GM18951 (cell line): ENCODE measurements around the gene TDRD9.
"Not testable (repeated sequence)": the region's sequence is repeated elsewhere in the genome, so short reads cannot be mapped to it uniquely, and the experiment has no call there.

ENCODE experiments used
- POLR2A ChIP-seq: IDR thresholded peaks from 4 replicates; pipeline ENCODE4 v1.6.1; 2011; ENCODE audit warnings: mild to moderate bottlenecking; ENCODE audit not compliant: insufficient read length, insufficient read depth; ENCODE audit errors: extremely low read depth
- in situ Hi-C: fragments of 300-500 bp; cut with MboI; formaldehyde crosslinking; loops from one replicate; pipeline ENCODE4 v1.12.0; 2022; ENCODE audit warnings: low sequenced_read_pairs, mixed read lengths, inconsistent platforms; ENCODE audit not compliant: unreplicated experiment

TDRD9 gene

DNA sequence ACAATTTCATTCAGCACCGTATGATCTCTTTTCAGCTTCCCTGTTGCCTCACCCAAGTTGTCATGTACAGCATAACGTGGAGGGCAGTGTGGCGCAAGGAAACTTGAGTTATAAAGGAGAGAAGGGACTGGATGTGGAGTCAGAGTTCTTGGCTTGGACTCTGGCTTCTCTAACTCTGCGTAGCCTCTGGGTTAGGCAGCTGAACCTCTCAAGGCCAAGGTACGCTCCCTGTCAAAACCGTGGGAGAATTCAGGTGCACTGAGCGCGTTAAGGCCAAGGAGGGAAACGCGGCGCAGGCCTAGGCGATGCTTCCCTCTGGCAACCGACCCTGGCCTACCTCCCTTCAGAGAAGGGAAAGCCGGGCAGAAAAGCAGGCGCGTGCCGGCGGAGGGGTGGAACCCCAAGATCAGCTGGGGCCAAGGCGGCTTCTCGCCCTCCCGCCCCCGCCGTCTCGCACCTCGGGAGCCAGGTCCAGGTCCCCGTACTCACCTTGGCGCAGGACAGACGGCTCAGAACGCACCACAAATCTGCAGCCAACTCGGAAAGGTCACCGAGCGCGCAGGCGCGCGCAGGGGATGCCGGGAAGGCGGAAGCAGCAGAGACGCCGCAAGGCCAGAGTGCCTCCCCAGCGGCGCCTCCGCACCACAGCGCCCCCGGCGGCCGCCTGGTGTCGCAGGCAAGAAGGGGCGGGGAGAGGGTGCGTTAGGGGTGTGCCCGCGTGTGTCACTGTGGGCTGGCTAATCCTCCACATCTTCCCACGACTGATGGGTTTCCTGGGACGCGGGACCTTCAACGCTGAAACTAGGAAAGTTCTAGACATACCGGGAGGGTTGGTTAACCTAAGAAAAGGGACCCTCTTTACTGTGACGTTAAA is 7.0 kb upstream of the TDRD9 start:
- in situ Hi-C loops = no loop called here

DNA sequence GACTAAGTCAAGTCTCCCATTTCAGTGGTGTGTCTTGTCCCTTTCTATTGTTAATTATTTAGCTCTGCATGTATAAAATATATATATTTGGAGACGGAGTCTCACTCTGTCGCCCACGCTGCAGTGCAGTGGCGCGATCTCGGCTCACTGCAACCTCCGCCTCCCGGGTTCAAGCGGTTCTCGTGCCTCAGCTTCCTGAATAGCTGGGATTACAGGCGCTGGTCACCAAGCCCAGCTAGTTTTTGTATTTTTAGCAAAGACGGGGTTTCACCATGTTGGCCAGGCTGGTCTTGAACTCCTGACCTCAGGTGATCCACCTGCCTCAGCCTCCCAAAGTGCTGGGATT is 6.4 kb upstream of the TDRD9 start:
- in situ Hi-C loops = not testable (repeated sequence)

More for the DNA sequence above, 7.0 kb upstream of the TDRD9 start:
- peak; percentile 95 for TF ChIP-seq POLR2A

DNA sequence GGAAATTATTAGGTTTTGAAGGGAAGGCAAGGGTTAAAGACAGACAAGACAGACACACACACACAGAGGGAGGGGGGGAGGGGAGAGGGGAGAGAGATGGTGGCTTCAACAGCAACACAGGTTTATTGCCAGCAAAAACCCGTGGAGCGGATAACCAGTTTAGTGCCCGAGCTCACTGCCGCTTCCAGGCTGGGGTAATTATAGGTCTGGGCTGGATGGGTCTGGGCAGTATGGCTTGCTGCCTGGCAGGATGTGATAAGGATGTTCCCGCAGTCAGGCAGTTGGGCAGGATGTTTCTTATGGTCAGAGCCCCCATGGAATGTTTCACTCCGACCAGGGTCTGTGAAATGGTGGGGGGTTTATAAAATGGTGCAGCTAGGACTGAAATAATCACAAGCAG is 4.4 kb upstream of the TDRD9 start:
- TF ChIP-seq POLR2A = no peak
- in situ Hi-C loops = no loop called here

DNA sequence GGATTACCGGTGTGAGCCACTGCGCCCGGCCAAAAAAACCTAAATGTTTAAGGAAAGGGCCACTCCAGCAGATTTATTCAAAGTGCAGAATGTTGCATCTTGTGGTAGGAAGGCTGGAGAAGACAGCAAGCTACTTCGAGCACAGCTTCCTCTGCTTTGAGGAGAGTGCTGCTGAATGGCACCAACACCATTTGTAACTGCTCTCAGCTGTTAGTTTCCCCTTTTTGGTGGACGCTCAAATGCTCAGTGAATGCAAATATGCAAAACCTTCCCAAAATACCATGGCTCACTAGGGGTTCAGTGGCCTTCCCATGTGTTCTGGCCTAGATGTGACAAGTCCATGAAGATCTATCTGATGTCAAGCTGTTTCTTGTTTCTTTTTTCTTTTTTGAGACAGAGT is 2.9 kb upstream of the TDRD9 start:
- in situ Hi-C loops = no loop called here
- no peak for TF ChIP-seq POLR2A

DNA sequence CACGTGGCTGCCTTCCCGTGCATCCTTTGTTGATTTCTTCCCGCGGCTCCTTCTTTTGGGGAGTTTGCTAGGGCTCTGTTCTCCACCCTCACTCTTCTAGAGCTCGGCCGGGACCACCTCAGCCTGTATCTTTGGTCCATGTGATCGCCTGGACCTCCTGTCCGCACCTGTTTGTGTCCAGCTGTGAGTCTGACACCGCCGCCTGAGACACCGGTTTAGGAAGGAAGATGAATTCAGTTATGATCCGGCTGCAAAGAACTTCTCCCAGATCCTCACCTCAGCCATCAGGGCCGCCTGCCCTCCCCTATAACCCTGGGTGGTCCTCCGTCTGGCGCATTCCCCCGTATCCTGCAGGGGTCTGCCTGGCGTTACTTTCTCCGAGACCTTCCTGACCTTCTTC is 690 bp upstream of the TDRD9 start:
- no peak for TF ChIP-seq POLR2A
- in situ Hi-C loops = no loop called here

DNA sequence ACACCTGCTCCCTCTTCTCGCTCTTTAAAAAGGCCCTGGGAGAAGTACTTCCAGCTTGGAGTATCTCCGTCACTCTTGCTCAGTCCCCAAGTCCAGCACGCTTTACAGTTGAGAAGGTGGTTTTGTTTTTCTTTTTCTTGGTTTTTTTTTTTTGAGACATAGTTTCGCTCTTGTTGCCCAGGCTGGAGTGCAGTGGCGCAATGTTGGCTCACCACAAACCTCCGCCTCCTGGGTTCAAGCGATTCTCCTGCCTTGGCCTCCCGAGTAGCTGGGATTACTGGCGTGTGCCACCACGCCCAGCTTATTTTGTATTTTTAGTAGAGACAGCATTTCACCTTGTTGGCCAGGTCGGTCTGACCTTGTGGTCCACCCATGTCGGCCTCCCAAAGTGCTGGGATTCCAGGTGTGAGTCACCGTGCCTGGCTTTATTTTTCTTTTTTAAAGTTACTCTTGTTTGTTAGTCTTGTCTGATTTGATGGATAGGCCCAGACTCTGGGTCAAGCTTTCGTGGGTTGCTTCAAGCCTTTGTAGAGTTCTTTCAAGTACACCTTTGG is 1.9 kb downstream of the TDRD9 start:
- in situ Hi-C loops = no loop called here
- TF ChIP-seq POLR2A = no peak

DNA sequence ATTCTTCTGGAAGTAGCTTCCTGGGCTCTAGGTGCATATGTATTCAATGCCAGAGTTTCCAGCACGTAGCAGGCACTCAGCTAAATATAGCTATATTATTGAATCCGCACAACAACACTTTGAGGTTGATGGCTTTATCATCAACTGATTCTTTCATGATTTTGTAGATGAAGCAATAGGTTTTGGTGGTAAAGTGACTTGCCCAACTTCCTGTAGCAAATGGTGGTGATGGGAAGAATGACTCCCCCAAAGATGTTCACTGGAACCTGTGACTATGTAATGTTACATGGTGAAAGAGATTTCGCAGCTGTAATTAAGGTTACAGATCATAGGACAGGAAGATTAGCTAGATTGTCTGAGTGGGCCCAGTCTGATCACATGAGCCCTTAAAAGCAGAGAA is 3.2 kb downstream of the TDRD9 start:
- in situ Hi-C loops = no loop called here
- no peak for TF ChIP-seq POLR2A

DNA sequence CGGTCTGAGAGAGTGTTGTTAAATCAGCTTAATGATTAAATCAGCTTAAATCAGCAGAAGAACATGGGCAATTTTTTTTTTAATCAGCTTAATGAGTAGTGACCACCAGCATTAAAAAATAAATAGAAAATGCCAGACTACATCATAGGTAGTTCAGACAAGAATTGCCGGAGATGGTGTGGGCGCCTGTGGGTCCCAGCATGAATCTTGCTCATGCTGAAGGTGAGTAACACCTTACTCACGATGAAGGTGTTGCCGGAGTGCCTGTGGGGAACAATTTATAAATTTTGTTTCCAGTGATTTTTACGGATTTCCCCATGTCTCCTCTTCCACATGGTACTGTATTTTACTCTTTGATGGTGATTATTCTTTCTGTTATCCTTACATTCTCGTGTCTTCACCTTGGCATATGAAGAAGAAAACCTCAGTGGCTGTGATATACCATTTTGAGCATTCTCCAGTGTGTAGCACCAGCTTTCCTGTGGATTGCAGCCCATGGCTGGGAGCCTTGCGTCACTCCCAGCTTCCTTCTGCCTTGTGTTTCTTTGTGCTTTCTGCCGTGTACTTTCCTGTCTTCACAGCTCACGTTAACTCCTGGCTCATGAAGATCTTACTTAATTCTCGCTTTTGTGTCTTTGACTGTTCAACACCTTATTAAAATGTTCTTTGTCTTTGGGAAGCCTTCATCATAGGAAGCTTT is 4.7 kb downstream of the TDRD9 start:
- TF ChIP-seq POLR2A = no peak

DNA sequence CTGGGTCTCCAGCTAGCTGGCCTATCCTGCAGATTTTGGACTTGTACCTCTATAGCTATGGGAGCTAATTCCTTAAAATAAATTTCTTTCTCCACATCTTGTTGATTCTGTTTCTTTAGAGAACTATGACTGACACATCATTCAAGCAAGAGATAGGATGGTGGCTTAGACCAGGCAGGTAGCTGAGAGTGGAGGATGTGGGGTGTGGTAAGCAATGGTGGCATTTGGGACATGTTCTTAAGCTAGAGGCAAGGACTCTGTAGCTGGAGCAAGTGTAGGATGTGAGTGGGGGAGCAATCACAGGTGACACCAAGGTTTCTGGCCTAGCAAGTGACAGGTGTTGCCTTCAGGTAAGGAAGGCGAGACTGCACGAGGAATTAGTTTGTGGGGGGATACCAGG is 6.8 kb downstream of the TDRD9 start:
- no peak for TF ChIP-seq POLR2A
- in situ Hi-C loops = no loop called here

More for the DNA sequence above, 4.7 kb downstream of the TDRD9 start:
- in situ Hi-C loops = no loop called here

DNA sequence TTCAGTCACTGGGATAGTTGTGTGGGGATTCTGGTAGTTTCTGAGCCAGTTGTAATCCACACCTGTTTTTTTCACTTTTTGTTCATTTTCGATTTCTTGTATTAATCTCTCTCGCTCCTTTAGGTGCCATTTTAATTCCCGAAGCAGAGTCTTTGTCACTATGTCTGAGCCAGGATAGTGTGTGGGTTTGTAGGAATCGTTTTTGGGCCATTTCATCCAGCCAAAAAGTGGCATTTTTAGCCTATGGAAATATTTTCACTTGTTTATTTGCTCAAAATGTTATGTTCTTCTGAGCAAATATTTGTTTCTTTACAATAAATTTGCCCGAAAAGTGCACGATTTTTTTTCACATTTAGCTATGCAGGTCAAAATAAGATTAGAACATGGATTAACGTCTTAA is 13.2 kb downstream of the TDRD9 start:
- in situ Hi-C loops = no loop called here
- TF ChIP-seq POLR2A = no peak

DNA sequence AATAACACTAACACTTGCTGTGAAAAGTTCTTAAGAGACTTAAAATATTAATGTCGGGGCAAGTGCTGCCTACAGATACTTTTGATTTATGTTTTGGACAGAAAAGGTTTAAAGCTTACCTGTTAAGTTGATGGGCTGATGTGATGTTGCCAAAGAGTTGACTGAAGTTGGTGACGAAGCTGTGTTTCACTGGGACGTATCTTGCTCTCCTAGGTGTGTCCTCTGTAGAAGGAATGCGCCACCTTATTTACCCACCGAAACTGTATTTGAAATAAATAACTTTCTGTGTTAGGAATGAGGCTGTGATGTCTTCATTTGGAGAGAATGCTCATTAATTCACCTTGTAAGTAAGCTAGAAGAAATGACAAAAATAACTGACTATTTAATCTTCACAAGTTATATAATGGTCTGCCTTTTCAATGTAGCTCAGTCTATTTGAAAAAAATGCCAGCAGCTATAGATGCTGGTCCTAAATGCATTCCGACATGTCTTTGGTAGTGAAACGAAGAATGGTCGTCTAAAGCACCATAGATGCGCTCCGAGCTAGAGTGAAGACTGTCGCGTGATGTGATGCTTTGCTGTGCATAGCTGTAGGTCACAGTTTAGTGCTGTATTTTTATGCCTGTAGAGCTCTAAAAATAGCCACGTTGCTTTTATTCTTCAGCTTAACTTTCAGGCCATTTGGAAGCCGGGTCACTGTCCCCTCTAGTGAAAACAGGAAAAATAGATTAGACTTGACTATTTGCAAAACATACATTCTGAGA is 13.9 kb downstream of the TDRD9 start, which contains the start of gene RD3L:
TSS of gene RD3L (minus strand) at position 557 of the 764 bp plus-strand sequence. CDS start 834 bp downstream, outside the sequence.
- in situ Hi-C loops = no loop called here
- TF ChIP-seq POLR2A = no peak

DNA sequence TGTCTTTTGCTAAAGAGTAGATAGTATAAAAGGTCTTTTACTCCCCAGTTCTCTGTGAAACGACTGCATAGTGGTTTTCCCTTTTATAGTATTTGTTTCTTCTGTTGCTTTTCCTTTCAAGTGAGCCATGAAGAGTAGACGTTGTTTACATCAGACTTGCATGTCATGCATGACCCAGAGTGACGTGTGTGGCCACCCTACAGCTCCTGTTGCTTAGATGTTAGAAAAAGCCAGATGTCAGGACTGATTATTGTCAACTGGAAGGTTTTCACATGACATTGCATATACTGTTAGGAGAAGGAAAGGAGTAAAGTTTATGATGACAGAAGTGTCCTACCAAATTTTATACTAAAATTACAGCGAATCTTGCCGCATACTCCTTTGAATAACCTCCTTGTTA is 15.4 kb downstream of the TDRD9 start:
- no peak for TF ChIP-seq POLR2A

DNA sequence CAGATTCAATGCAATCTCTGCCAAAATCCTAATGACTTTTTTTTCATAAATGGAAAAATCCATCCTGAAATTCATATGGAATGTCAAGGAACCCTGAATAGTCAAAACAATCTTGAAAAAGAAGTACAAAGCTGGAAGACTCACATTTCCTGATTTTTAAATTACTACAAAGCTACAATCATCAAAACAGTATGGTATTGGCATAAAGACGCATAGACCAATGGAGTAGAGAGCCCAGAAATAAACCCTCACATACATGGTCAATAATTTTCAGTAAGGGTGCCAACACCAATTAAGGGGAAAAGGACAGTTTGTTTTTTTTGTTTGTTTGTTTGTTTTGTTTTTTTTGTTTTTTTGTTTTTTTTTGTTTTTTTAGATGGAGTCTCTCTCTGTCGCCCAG is 18.7 kb downstream of the TDRD9 start:
- TF ChIP-seq POLR2A = no peak
- in situ Hi-C loops = no loop called here

More for the DNA sequence above, 15.4 kb downstream of the TDRD9 start:
- in situ Hi-C loops = no loop called here

DNA sequence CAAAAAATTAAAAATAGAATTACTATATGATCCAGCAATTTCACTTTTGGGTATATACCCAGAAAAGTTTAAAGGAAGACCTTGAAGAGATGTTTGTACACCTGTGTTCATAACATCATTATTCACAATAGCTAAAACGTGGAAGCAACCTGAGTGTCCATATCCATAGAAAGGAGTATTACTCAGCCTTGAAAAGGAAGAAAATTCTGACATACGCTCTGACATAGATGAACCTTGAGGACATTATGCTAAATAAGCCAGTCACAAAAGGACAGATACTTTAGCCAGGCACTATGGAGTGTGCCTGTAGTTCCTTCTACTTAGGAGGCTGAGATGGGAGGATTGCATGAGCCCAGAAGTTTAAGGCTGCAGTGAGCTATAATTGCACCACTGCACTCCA is 20.2 kb downstream of the TDRD9 start:
- TF ChIP-seq POLR2A = no peak
- in situ Hi-C loops = no loop called here
